Suprapubic skin (tissue), 3 donors: ENCODE data around the gene GPR176.

Experiments
- EP300 ChIP-seq: sonication (generic); formaldehyde crosslinking; IDR thresholded peaks from one replicate; pipeline ENCODE4 v1.6.1; 2017; ENCODE audit warnings: antibody characterized with exemption
- POLR2A ChIP-seq, 2 donors: fragments of 450-650 bp; IDR thresholded peaks; one replicate each; pipeline ENCODE4 v1.6.1; 2017; ENCODE audit warnings: antibody characterized with exemption in 2 of 2, mild to moderate bottlenecking in 2 of 2, moderate library complexity in 2 of 2
- TF ChIP-seq, protein P1 (sequence below), 2 donors: fragments of 200-600 bp in 1 of 2; fragments of 450-650 bp in 1 of 2; sonication (generic) in 1 of 2; IDR thresholded peaks; one replicate each; pipeline ENCODE4 v1.5.1; 2016 to 2019; ENCODE audit warnings: antibody characterized with exemption in 2 of 2, mild to moderate bottlenecking in 1 of 2, moderate library complexity in 1 of 2

DNA sequence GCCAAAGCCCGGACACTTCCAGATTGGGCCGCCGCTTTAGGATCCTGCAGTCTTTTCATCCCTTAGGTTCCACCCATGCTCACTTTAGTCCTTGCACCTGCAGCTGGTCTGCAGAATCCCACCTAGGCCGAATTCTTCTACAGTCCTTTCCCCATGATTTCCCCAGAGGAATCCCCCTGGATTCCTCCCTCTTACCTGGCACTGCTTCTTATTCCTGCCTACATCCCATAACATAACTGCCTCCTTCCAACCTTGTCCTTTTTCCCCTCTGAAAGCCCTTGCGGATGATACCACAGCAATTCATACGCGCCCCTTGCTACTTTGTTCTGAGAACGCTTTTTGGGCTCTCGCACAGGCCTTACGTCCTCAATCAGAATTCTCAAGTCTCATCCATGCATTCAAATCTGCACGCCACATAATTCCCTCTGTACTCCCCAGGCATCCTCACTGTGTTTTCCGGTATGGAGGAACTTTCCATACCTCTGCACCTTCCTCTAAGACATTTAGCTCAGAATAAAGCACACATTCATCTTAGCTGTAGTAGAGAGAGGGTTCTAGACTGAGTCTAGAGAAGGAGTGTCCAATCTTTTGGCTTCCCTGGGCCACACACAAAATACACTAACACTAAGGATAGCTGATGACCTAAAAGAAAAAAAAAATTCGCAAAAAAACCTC lies 14.5 kb upstream of the GPR176 start:
- TF ChIP-seq POLR2A (IDR thresholded peaks at IDR 0.05) (no peak), EP300 (no peak)
- TF ChIP-seq, protein P1, sequence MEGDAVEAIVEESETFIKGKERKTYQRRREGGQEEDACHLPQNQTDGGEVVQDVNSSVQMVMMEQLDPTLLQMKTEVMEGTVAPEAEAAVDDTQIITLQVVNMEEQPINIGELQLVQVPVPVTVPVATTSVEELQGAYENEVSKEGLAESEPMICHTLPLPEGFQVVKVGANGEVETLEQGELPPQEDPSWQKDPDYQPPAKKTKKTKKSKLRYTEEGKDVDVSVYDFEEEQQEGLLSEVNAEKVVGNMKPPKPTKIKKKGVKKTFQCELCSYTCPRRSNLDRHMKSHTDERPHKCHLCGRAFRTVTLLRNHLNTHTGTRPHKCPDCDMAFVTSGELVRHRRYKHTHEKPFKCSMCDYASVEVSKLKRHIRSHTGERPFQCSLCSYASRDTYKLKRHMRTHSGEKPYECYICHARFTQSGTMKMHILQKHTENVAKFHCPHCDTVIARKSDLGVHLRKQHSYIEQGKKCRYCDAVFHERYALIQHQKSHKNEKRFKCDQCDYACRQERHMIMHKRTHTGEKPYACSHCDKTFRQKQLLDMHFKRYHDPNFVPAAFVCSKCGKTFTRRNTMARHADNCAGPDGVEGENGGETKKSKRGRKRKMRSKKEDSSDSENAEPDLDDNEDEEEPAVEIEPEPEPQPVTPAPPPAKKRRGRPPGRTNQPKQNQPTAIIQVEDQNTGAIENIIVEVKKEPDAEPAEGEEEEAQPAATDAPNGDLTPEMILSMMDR (IDR thresholded peaks at IDR 0.05): no peak
